Skin epidermis (tissue), 12 donors: ENCODE results near the gene ZNF554.

Source experiments
- H3K27ac ChIP-seq, 21 experiments: fragments of 200-600 bp; sonication (generic) in 11 of 21; one replicate each; pipeline ENCODE4 v1.5.0; 2020; ENCODE audit warnings: mild to moderate bottlenecking in 3 of 21, inconsistent platforms in 2 of 21, moderate library complexity in 2 of 21
- H3K4me3 ChIP-seq, 7 experiments: fragments of 200-600 bp; sonication (generic) in 2 of 7; one replicate each; pipeline ENCODE4 v1.5.0; 2020; ENCODE audit warnings: inconsistent platforms in 2 of 7, mild to moderate bottlenecking in 2 of 7, moderate library complexity in 1 of 7

The ZNF554 gene

GRCh38 chr19:2820112-2820702 is 539 bp downstream of the ZNF554 start:
- peak overlapping the region in 20 of 21 experiments; percentile 26 to 90 (median 76) for H3K27ac ChIP-seq
- H3K4me3 ChIP-seq: peak overlapping the region; percentile 60 to 95 (median 77)

- Histone ChIP-seq H3K4me3 (no peak overlapping the region), H3K27ac (no peak overlapping the region)
Observed at GRCh38 chr19:2822846-2823245, 3.2 kb downstream of the ZNF554 start.

- no peak overlapping the region for H3K27ac ChIP-seq
Observed at GRCh38 chr19:2823646-2824045, 4.0 kb downstream of the ZNF554 start.

GRCh38 chr19:2824129-2824528 is 4.5 kb downstream of the ZNF554 start:
- Histone ChIP-seq H3K27ac (no peak overlapping the region), H3K4me3 (no peak overlapping the region)

More at GRCh38 chr19:2823646-2824045, 4.0 kb downstream of the ZNF554 start:
- H3K4me3 ChIP-seq: no peak overlapping the region

GRCh38 chr19:2827022-2827421 is 7.4 kb downstream of the ZNF554 start:
- H3K27ac ChIP-seq: no peak overlapping the region
- no peak overlapping the region for H3K4me3 ChIP-seq

- no peak overlapping the region for H3K4me3 ChIP-seq
- no peak overlapping the region for H3K27ac ChIP-seq
Observed at GRCh38 chr19:2827840-2828489, 8.3 kb downstream of the ZNF554 start.

GRCh38 chr19:2834294-2834871 is 14.7 kb downstream of the ZNF554 start:
- no peak overlapping the region for H3K4me3 ChIP-seq
- H3K27ac ChIP-seq: no peak overlapping the region

- Histone ChIP-seq H3K27ac (no peak overlapping the region), H3K4me3 (no peak overlapping the region)
Observed at GRCh38 chr19:2837430-2837829, 17.8 kb downstream of the ZNF554 start.

- H3K27ac ChIP-seq: peak within 1 kb of the TSS; percentile 51 to 95 (median 89)
- H3K4me3 ChIP-seq: peak within 1 kb of the TSS; percentile 61 to 99 (median 94)
Observed at GRCh38 chr19:2840794-2841791, 21.4 kb downstream of the ZNF554 start, which contains the start of gene ZNF555. ZNF555 (plus strand) TSS chr19:2841475; CDS start chr19:2841573, 98 bp downstream.

GRCh38 chr19:2841855-2842574 is 22.3 kb downstream of the ZNF554 start:
- peak overlapping the region; percentile 11 to 95 (median 88) for H3K27ac ChIP-seq
- H3K4me3 ChIP-seq: peak overlapping the region; percentile 61 to 99 (median 94)

- H3K27ac ChIP-seq: no peak overlapping the region
- no peak overlapping the region for H3K4me3 ChIP-seq
Observed at GRCh38 chr19:2845107-2845506, 25.4 kb downstream of the ZNF554 start.

- Histone ChIP-seq H3K27ac (no peak overlapping the region), H3K4me3 (no peak overlapping the region)
Observed at GRCh38 chr19:2846180-2846894, 26.7 kb downstream of the ZNF554 start.

- Histone ChIP-seq H3K4me3 (no peak overlapping the region), H3K27ac (no peak overlapping the region)
Observed at GRCh38 chr19:2847507-2847906, 27.8 kb downstream of the ZNF554 start.

GRCh38 chr19:2848616-2849015 is 28.9 kb downstream of the ZNF554 start:
- Histone ChIP-seq H3K27ac (no peak overlapping the region), H3K4me3 (no peak overlapping the region)

GRCh38 chr19:2850256-2850925 is 30.7 kb downstream of the ZNF554 start:
- H3K4me3 ChIP-seq: no peak overlapping the region
- no peak overlapping the region for H3K27ac ChIP-seq

- no peak overlapping the region for H3K27ac ChIP-seq
- no peak overlapping the region for H3K4me3 ChIP-seq
Observed at GRCh38 chr19:2852598-2852997, 32.9 kb downstream of the ZNF554 start.

- Histone ChIP-seq H3K4me3 (no peak overlapping the region), H3K27ac (no peak overlapping the region)
Observed at GRCh38 chr19:2853015-2853606, 33.4 kb downstream of the ZNF554 start.

- Histone ChIP-seq H3K27ac (no peak overlapping the region), H3K4me3 (no peak overlapping the region)
Observed at GRCh38 chr19:2854849-2855248, 35.2 kb downstream of the ZNF554 start.
